Tibial nerve (tissue), 4 donors: ENCODE results near the gene RAD9A. TPM values are rescaled to one million over a fixed set of nuclear protein-coding genes. Genes with fewer than 3 reads are reported as not detected.
A peak's percentile ranks its signal among the peaks of the same experiment; 100 is the strongest.

Source experiments
- DNase-seq, 2 donors: peaks; one replicate each; pipeline ENCODE4 v3.0.0-alpha.2; 2019; ENCODE audit warnings: low spot score in 2 of 2
- H3K27ac ChIP-seq, 4 donors: fragments of 200-600 bp; sonication (generic) in 3 of 4; one replicate each; pipeline ENCODE4 v1.5.1; 2017 to 2019; ENCODE audit warnings: mild to moderate bottlenecking in 1 of 4
- H3K27me3 ChIP-seq, 2 donors: fragments of 200-600 bp; sonication (generic) in 1 of 2; one replicate each; pipeline versions ENCODE4 v1.5.1 to v1.6.0; 2017 to 2019
- H3K36me3 ChIP-seq, 3 donors: fragments of 200-600 bp; sonication (generic); one replicate each; pipeline ENCODE4 v1.5.1; 2018 to 2019
- H3K4me1 ChIP-seq, 4 donors: fragments of 200-600 bp; sonication (generic) in 3 of 4; one replicate each; pipeline ENCODE4 v1.5.1; 2017 to 2019
- H3K4me3 ChIP-seq, 4 donors: fragments of 200-600 bp; sonication (generic) in 3 of 4; one replicate each; pipeline ENCODE4 v1.5.1; 2017 to 2019; ENCODE audit warnings: mild to moderate bottlenecking in 1 of 4, moderate library complexity in 1 of 4
- H3K9me3 ChIP-seq, 4 donors: fragments of 200-600 bp; sonication (generic) in 3 of 4; one replicate each; pipeline ENCODE4 v1.5.1; 2017 to 2019
- EP300 ChIP-seq, 2 donors: sonication (generic); formaldehyde crosslinking; IDR thresholded peaks; one replicate each; pipeline ENCODE4 v1.6.1; 2017; ENCODE audit warnings: antibody characterized with exemption in 2 of 2, mild to moderate bottlenecking in 1 of 2
- POLR2A ChIP-seq, 2 donors: fragments of 450-650 bp; IDR thresholded peaks; one replicate each; pipeline ENCODE4 v1.6.1; 2017; ENCODE audit warnings: antibody characterized with exemption in 2 of 2, mild to moderate bottlenecking in 2 of 2, moderate library complexity in 2 of 2
- WGBS, 2 donors: methylation state at CpG; one replicate each; pipeline ENCODE4 v1.1.5; 2018; 5-methylcytosine and 5-hydroxymethylcytosine counted together
- total RNA-seq, 4 donors: library from RNA; depleted of rRNA; stranded (reverse); fragments of >200 nt; gene quantifications; one replicate each; pipeline ENCODE4 v1.1.0, GENCODE V29; 2016
- TF ChIP-seq, protein P1 (sequence below), 5 experiments: fragments of 200-600 bp in 3 of 5; fragments of 450-650 bp in 2 of 5; sonication (generic) in 3 of 5; IDR thresholded peaks; one replicate each; pipeline ENCODE4 v1.5.1; 2016 to 2019; ENCODE audit warnings: antibody characterized with exemption in 5 of 5, mild to moderate bottlenecking in 3 of 5, moderate library complexity in 2 of 5

The RAD9A gene
- total RNA-seq, 4 donors from 2014 or later: 22.7 to 39.0 (median 36.4) TPM

- 81 to 82% methylated on average over 26 of the region's 26 CpGs for WGBS, 2 donors
- Histone ChIP-seq H3K4me1 (peaks cover 0 to 31% (median 10%) of the 10 kb centered on the region in 4 donors), H3K4me3 (no peak overlapping the region), H3K27me3 (no peaks in the 10 kb centered on the region), H3K27ac (peak overlapping the region in 1 of 4 donors; percentile 40), H3K9me3 (no peaks in the 10 kb centered on the region), H3K36me3 (peaks cover 0 to 97% (median 19%) of the 10 kb centered on the region in 3 donors)
- no peak for DNase-seq
- TF ChIP-seq, protein P1, sequence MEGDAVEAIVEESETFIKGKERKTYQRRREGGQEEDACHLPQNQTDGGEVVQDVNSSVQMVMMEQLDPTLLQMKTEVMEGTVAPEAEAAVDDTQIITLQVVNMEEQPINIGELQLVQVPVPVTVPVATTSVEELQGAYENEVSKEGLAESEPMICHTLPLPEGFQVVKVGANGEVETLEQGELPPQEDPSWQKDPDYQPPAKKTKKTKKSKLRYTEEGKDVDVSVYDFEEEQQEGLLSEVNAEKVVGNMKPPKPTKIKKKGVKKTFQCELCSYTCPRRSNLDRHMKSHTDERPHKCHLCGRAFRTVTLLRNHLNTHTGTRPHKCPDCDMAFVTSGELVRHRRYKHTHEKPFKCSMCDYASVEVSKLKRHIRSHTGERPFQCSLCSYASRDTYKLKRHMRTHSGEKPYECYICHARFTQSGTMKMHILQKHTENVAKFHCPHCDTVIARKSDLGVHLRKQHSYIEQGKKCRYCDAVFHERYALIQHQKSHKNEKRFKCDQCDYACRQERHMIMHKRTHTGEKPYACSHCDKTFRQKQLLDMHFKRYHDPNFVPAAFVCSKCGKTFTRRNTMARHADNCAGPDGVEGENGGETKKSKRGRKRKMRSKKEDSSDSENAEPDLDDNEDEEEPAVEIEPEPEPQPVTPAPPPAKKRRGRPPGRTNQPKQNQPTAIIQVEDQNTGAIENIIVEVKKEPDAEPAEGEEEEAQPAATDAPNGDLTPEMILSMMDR (IDR thresholded peaks at IDR 0.05): no peak
- no peak for TF ChIP-seq EP300 (IDR thresholded peaks at IDR 0.05)
- TF ChIP-seq POLR2A (IDR thresholded peaks at IDR 0.05): no peak
These were observed 43.4 kb downstream of the RAD9A start for GRCh38 chr11:67435031-67435726.

DNA sequence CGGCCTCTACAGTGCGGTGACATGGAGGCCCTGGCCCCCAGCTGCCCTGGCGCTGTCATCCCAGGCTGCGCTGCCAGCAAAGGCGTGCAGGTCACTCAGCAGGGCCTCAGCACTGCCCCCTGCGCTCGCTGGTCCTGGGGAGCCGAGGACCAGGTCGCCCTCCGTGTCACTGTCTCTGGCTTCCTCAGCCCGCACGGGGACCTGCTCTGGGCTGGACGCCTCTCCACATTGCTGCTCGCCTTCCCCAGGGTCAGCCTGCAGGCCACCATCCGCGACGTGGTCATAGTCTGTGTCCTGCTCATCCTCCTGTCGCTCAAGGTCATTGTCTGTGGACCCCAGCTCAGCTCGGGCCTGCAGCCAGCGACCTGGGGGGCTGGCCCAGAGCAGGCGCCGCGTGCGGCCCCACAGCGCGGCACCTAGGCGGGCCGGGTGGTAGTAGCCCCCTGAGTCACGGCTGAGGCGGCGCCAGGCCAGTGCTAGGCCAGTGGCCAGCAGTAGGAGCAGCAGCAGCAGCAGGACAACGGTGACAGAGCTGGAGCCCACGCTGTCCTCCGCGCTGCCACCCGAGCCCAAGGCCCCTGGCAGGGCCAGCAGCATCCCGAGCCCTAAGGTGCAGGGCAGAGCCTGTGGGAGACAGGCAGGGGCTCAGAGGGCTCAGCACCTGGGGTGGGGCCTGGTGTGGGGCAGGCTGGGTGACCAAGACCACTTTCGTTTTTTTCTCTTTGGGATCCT lies 44.1 kb downstream of the RAD9A start:
- peaks cover 0 to 99% (median 19%) of the 10 kb centered on the region in 3 donors for H3K36me3 ChIP-seq
- 87 to 88% methylated on average over 19 to 26 of the region's 38 CpGs for WGBS, 2 donors
- H3K27ac ChIP-seq: peak overlapping the region in 2 of 4 donors; percentile 40 to 45
- no peaks in the 10 kb centered on the region for H3K9me3 ChIP-seq
- TF ChIP-seq, protein P1 (IDR thresholded peaks at IDR 0.05): no peak
- TF ChIP-seq EP300 (IDR thresholded peaks at IDR 0.05) (no peak), POLR2A (IDR thresholded peaks at IDR 0.05) (no peak)
- no peaks in the 10 kb centered on the region for H3K27me3 ChIP-seq
- H3K4me3 ChIP-seq: peak overlapping the region in 1 of 4 donors; percentile 55
- H3K4me1 ChIP-seq: peaks cover 0 to 36% (median 10%) of the 10 kb centered on the region in 4 donors
- DNase-seq: no peak

GRCh38 chr11:67436459-67437081 lies 44.8 kb downstream of the RAD9A start:
- Histone ChIP-seq H3K4me3 (peak overlapping the region in 1 of 4 donors; percentile 55), H3K27me3 (no peaks in the 10 kb centered on the region), H3K27ac (peak overlapping the region in 3 of 4 donors; percentile 40 to 83 (median 43)), H3K4me1 (peaks cover 0 to 43% (median 10%) of the 10 kb centered on the region in 4 donors), H3K9me3 (no peaks in the 10 kb centered on the region), H3K36me3 (peaks cover 0 to 99% (median 18%) of the 10 kb centered on the region in 3 donors)
- no peak for DNase-seq
- no peak for TF ChIP-seq EP300 (IDR thresholded peaks at IDR 0.05)
- TF ChIP-seq POLR2A (IDR thresholded peaks at IDR 0.05): no peak
- TF ChIP-seq, protein P1 (IDR thresholded peaks at IDR 0.05): no peak
- 51 to 53% methylated on average over 6 of the region's 6 CpGs for WGBS, 2 donors

DNA sequence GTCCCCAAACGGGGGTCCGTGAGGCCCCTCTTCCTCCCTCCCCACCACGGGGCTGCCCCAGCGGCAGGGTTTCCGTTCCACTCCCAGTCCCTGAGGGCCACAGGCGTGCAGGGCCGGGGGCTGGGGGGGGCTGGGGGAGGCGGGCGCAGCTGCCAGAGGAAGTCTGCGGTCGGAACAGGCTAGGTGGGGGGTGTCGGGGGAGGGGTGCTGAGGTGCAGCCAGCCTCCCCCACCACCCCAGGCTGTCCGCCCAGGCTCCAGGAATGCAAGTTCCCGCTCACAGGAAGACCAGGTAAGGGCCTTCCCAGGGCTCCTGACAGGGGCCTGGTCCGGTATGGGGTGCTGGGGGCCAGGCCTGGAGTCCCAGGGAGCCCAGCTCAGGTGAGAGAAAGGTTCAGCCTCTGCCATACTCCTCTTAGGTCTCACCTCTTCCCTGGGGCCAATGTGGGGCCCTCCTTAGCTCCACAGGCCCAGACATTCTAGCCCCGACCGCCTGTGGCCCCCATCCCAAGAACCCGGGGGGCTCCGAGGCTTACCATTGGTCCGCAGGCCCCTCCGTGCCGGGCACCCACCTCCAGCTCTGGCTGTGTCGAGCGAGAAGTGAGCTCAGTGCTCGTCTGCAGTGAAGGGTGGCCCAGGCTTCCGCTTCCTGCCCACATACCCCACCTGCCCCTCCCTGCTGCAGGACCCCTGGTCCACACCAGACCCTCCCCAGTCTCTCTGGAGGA lies 45.5 kb downstream of the RAD9A start, which contains the start of gene PTPRCAP:
Gene PTPRCAP (minus strand): TSS at position 601 of the 727 bp plus-strand sequence. CDS start 63 bp downstream, at position 538.
- Histone ChIP-seq H3K4me3 (peak within 1 kb of the TSS in 2 of 4 donors; percentile 12 to 55), H3K27ac (peak within 1 kb of the TSS in 3 of 4 donors; percentile 65 to 83 (median 74)), H3K9me3 (no peaks in the 10 kb centered on the region), H3K4me1 (peaks cover 0 to 49% (median 14%) of the 10 kb centered on the region in 4 donors), H3K36me3 (peaks cover 0 to 98% (median 13%) of the 10 kb centered on the region in 3 donors), H3K27me3 (no peaks in the 10 kb centered on the region)
- DNase-seq: no peak
- WGBS, 2 donors: 62 to 77% methylated on average over 17 to 22 of the region's 26 CpGs
- TF ChIP-seq, protein P1 (IDR thresholded peaks at IDR 0.05): no peak
- TF ChIP-seq EP300 (IDR thresholded peaks at IDR 0.05): no peak
- TF ChIP-seq POLR2A (IDR thresholded peaks at IDR 0.05): no peak
